ENCODE results near the gene SLC6A11.
A peak's percentile ranks its signal among the peaks of the same experiment; 100 is the strongest.

The SLC6A11 gene

GRCh38 chr3:10816019-10816862 is at the start of gene SLC6A11:
SLC6A11 (plus strand) TSS chr3:10816228; CDS start chr3:10816266, 38 bp downstream.
- DNase-seq (ENCODE audit: low spot score), result peak; percentile 46
- ChIA-PET CTCF (no interaction called here), POLR2A (ENCODE audit: low non-redundant PET) (no interaction called here)
- no peak for TF ChIP-seq CTCF (conservative IDR thresholded peaks at IDR 0.05; ENCODE audit: low read depth)
- no peak within 1 kb of the TSS for H3K27ac ChIP-seq

- ChIA-PET POLR2A (ENCODE audit: low non-redundant PET) (no interaction called here), CTCF (no interaction called here)
- H3K27ac ChIP-seq, result no peak overlapping the region
- no peak for DNase-seq (ENCODE audit: low spot score)
- no peak for TF ChIP-seq CTCF (conservative IDR thresholded peaks at IDR 0.05; ENCODE audit: low read depth)
These were observed 47.2 kb upstream of the SLC6A11 start for GRCh38 chr3:10768708-10769394.

- ChIA-PET POLR2A (ENCODE audit: low non-redundant PET) (no interaction called here), CTCF (interaction anchor here (0.9 to 1.0 kb wide), 2 partner anchors 12 to 290 kb away, joined by 3 read pairs; no protein-coding TSS in a partner anchor)
- no peak for TF ChIP-seq CTCF (conservative IDR thresholded peaks at IDR 0.05; ENCODE audit: low read depth)
- H3K27ac ChIP-seq, result peak overlapping the region; percentile 64; the same call in 1 of the 2 replicates
- no peak for DNase-seq (ENCODE audit: low spot score)
These were observed 45.5 kb upstream of the SLC6A11 start for GRCh38 chr3:10770547-10770946.

- peak overlapping the region; percentile 64; the same call in 1 of the 2 replicates for H3K27ac ChIP-seq
- POLR2A ChIA-PET (ENCODE audit: low non-redundant PET), result no interaction called here
- no peak for TF ChIP-seq CTCF (conservative IDR thresholded peaks at IDR 0.05; ENCODE audit: low read depth)
These were observed 45.0 kb upstream of the SLC6A11 start for GRCh38 chr3:10770981-10771380.

GRCh38 chr3:10771486-10772270 is 44.4 kb upstream of the SLC6A11 start:
- no peak for TF ChIP-seq CTCF (conservative IDR thresholded peaks at IDR 0.05; ENCODE audit: low read depth)
- peak overlapping the region; percentile 64 for H3K27ac ChIP-seq
- CTCF ChIA-PET, result interaction anchor here (0.5 to 1.9 kb wide), 6 partner anchors 11 to 288 kb away, joined by 3 to 12 read pairs (median 4); no protein-coding TSS in a partner anchor
- peak; percentile 36 for DNase-seq (ENCODE audit: low spot score)
- POLR2A ChIA-PET (ENCODE audit: low non-redundant PET), result no interaction called here

More at GRCh38 chr3:10770981-10771380, 45.0 kb upstream of the SLC6A11 start:
- DNase-seq (ENCODE audit: low spot score), result no peak
- CTCF ChIA-PET, result interaction anchor here (1.0 kb wide), 1 partner anchor 289 kb away, joined by 3 read pairs; no protein-coding TSS in a partner anchor
